ENCODE results near the gene ATXN1. TPM values are rescaled to one million over a fixed set of nuclear protein-coding genes. Genes with fewer than 3 reads are reported as not detected.

Gene ATXN1
- total RNA-seq, 1 experiment from 2014 or later: 27.0 TPM

DNA sequence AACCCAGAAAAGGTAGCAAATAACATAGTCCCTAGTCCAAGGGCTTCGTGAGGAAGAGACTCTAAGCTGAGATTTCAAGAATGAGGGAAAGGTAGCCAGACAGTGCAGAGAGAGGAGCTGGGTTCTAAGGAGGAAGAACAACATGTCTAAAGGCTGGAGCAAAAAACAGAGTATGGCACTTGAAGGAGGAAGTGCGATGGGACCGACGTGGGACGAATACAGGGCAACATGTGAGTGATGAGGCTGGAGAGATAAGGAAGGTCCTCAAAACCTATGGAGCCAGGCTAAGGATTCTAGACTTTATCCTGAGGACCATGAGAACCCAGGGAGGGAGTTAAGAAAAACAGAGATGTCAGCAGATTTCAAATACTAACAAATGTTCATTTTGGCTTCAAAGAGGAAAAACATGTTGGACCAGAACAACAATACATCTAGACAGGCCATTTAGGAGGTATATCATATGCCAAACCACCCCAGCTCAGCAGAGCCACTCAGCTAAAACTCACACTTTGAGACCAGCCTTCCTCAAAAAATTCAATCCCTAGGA is 17.5 kb downstream of the ATXN1 start:
- Histone ChIP-seq H3K9ac (ENCODE audit: low read length) (no peak overlapping the region), H3K9me3 (ENCODE audit: low read length) (no peaks in the 10 kb centered on the region), H3K79me2 (ENCODE audit: low read length) (peaks cover 86% of the 10 kb centered on the region), H3K4me1 (ENCODE audit: insufficient read depth, low read length) (peaks cover 49% of the 10 kb centered on the region), H3K27me3 (ENCODE audit: low read length) (no peaks in the 10 kb centered on the region), H3K4me3 (ENCODE audit: low read length) (no peak overlapping the region), H3K27ac (ENCODE audit: low read length) (no peak overlapping the region), H2AFZ (ENCODE audit: low read length) (no peak overlapping the region), H3K9me2 (replicated peaks; ENCODE audit: low read length) (no peaks in the 10 kb centered on the region), H4K20me1 (ENCODE audit: low read length) (no peaks in the 10 kb centered on the region), H3K36me3 (ENCODE audit: low read depth, low read length) (peaks cover 6% of the 10 kb centered on the region; the same call in 1 of the 2 replicates), H3K4me2 (ENCODE audit: low read length) (no peak overlapping the region), H3F3A (ENCODE audit: low read length, unreplicated experiment) (no peaks in the 10 kb centered on the region)
- ATAC-seq: no peak
- intact Hi-C loops (cut with micrococcal nuclease): no loop called here
- BruUV-seq (replicated peaks): no TSS peak
- TF ChIP-seq, protein P1, sequence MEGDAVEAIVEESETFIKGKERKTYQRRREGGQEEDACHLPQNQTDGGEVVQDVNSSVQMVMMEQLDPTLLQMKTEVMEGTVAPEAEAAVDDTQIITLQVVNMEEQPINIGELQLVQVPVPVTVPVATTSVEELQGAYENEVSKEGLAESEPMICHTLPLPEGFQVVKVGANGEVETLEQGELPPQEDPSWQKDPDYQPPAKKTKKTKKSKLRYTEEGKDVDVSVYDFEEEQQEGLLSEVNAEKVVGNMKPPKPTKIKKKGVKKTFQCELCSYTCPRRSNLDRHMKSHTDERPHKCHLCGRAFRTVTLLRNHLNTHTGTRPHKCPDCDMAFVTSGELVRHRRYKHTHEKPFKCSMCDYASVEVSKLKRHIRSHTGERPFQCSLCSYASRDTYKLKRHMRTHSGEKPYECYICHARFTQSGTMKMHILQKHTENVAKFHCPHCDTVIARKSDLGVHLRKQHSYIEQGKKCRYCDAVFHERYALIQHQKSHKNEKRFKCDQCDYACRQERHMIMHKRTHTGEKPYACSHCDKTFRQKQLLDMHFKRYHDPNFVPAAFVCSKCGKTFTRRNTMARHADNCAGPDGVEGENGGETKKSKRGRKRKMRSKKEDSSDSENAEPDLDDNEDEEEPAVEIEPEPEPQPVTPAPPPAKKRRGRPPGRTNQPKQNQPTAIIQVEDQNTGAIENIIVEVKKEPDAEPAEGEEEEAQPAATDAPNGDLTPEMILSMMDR (conservative IDR thresholded peaks at IDR 0.05; ENCODE audit: low read depth, low read length): no peak
- TF ChIP-seq EZH2phosphoT487 (IDR thresholded peaks at IDR 0.05; ENCODE audit: borderline replicate concordance, low read length) (no peak), EZH2 (IDR thresholded peaks at IDR 0.05; ENCODE audit: low read length, unreplicated experiment) (no peak)
- DNase-seq: no peak
- CTCF ChIA-PET: no interaction called here
- POLR2A ChIA-PET (ENCODE audit: unreplicated experiment): interaction anchor here (0.7 kb wide), 1 partner anchor 12 kb away, joined by 6 read pairs; no protein-coding TSS in a partner anchor

DNA sequence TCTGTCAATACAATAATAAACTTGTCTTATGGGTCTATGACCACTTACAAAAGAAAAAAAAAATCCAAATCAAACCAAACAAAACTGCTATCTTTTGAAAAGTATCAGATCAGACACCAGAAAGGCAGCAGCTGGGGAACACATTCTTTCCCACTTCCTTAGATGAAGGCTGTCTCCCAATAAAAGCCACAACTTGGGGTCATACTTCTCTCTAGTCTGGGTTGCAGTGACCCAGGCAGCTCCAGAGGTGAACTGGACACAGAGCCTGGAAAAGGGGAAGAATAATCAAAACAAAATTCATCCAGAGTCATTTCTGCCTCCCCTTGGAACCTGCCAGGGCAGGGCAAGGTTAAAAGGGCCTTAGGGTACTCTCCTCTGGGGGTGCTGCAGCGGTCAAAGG is 19.1 kb downstream of the ATXN1 start:
- no peak for TF ChIP-seq EZH2 (IDR thresholded peaks at IDR 0.05; ENCODE audit: low read length, unreplicated experiment)
- TF ChIP-seq, protein P1 (conservative IDR thresholded peaks at IDR 0.05; ENCODE audit: low read depth, low read length): no peak
- TF ChIP-seq EZH2phosphoT487 (IDR thresholded peaks at IDR 0.05; ENCODE audit: borderline replicate concordance, low read length): no peak
- ChIA-PET CTCF (no interaction called here), POLR2A (ENCODE audit: unreplicated experiment) (no interaction called here)
- intact Hi-C loops (cut with micrococcal nuclease): no loop called here
- no peak overlapping the region for H3K9ac ChIP-seq (ENCODE audit: low read length)
- no TSS peak for BruUV-seq (replicated peaks)
- no peaks in the 10 kb centered on the region for H3F3A ChIP-seq (ENCODE audit: low read length, unreplicated experiment)
- no peak for DNase-seq
- H3K27ac ChIP-seq (ENCODE audit: low read length): no peak overlapping the region
- peaks cover 86% of the 10 kb centered on the region for H3K79me2 ChIP-seq (ENCODE audit: low read length)
- no peaks in the 10 kb centered on the region for H3K27me3 ChIP-seq (ENCODE audit: low read length)
- no peaks in the 10 kb centered on the region for H3K9me2 ChIP-seq (replicated peaks; ENCODE audit: low read length)
- peaks cover 48% of the 10 kb centered on the region for H3K4me1 ChIP-seq (ENCODE audit: insufficient read depth, low read length)
- H3K4me3 ChIP-seq (ENCODE audit: low read length): no peak overlapping the region
- no peaks in the 10 kb centered on the region for H4K20me1 ChIP-seq (ENCODE audit: low read length)
- no peaks in the 10 kb centered on the region for H3K9me3 ChIP-seq (ENCODE audit: low read length)
- ATAC-seq: no peak
- no peak overlapping the region for H2AFZ ChIP-seq (ENCODE audit: low read length)
- no peak overlapping the region for H3K4me2 ChIP-seq (ENCODE audit: low read length)
- H3K36me3 ChIP-seq (ENCODE audit: low read depth, low read length): peaks cover 6% of the 10 kb centered on the region; the same call in 1 of the 2 replicates

Measured in PC-3 (cell line).